K562 (cell line): ENCODE results near the gene USP8. TPM values are rescaled to one million over a fixed set of nuclear protein-coding genes. Genes with fewer than 3 reads are reported as not detected.
A peak's percentile ranks its signal among the peaks of the same experiment; 100 is the strongest.

Experiments
- BACH1 ChIP-seq: fragments of 200-800 bp; sonication (Bioruptor generic); IDR thresholded peaks from 2 replicates; pipeline ENCODE4 v1.6.1; 2016; ENCODE audit warnings: missing genetic modification characterization, missing compliant biosample characterization
- BCL6 ChIP-seq: fragments of 250-450 bp; sonication (Bioruptor Pico); IDR thresholded peaks from 2 replicates; pipeline ENCODE4 v1.4.0; 2020
- CC2D1A ChIP-seq: fragments of 450-650 bp; IDR thresholded peaks from 2 replicates; pipeline ENCODE4 v1.6.1; 2017; ENCODE audit warnings: mild to moderate bottlenecking
- HLTF ChIP-seq: fragments of 450-650 bp; IDR thresholded peaks from 2 replicates; pipeline ENCODE4 v1.6.1; 2016
- MAFF ChIP-seq: IDR thresholded peaks from 2 replicates; pipeline ENCODE4 v1.6.1; 2012; ENCODE audit warnings: low read length, improper control_type of control experiment
- MEF2D ChIP-seq: conservative IDR thresholded peaks from 2 replicates; pipeline ENCODE4 v1.6.1; 2016; ENCODE audit warnings: low read depth, missing genetic modification characterization, missing compliant biosample characterization
- NFIC ChIP-seq: fragments of 450-650 bp; IDR thresholded peaks from 2 replicates; pipeline ENCODE4 v1.6.1; 2017; ENCODE audit warnings: mild to moderate bottlenecking, inconsistent platforms
- PRMT5 ChIP-seq: sonication (generic); formaldehyde crosslinking; IDR thresholded peaks from 2 replicates; pipeline ENCODE4 v1.5.0; 2020; ENCODE audit warnings: missing genetic modification reagents
- RFX7 ChIP-seq: fragments of 250-450 bp; sonication (Bioruptor Pico); IDR thresholded peaks from 2 replicates; pipeline ENCODE4 v1.5.1; 2021; ENCODE audit warnings: mild to moderate bottlenecking
- SRSF7 ChIP-seq: fragments of 200-400 bp; formaldehyde crosslinking; optimal IDR thresholded peaks from 2 replicates; pipeline ENCODE3; 2017; ENCODE audit warnings: mild to moderate bottlenecking, low read depth, low read length
- TRIM24 ChIP-seq, 2 experiments: fragments of 450-650 bp; IDR thresholded peaks; 2 replicates each; pipeline ENCODE4 v1.6.1; 2016
- ZBTB40 ChIP-seq, 2 experiments: fragments of 450-650 bp in 1 of 2; sonication (generic) in 1 of 2; formaldehyde crosslinking in 1 of 2; IDR thresholded peaks; 2 replicates each; pipeline versions ENCODE4 v1.7.1 to v1.9.0; 2016 to 2022; ENCODE audit warnings: inconsistent platforms in 1 of 2, mild to moderate bottlenecking in 1 of 2, missing genetic modification reagents in 1 of 2
- ZNF407 ChIP-seq: fragments of 450-650 bp; IDR thresholded peaks from 2 replicates; pipeline ENCODE4 v1.6.1; 2016; ENCODE audit warnings: low read depth
- polyA plus RNA-seq, 8 experiments: library from polyadenylated mRNA; depleted of rRNA in 4 of 8; stranded (reverse) in 5 of 8; unstranded in 3 of 8; fragments of >200 nt; fragmentation: Nextera tagmentation in 2 of 8; fragmentation: Illumina TruSeq in 1 of 8; extraction: Ambion mirVana in 2 of 8; extraction: Trizol in 1 of 8; gene quantifications; 2 replicates each; pipeline versions ENCODE4 v1.2.1 to v1.2.3, GENCODE V29; 2011 to 2014; ENCODE audit warnings: inconsistent platforms in 1 of 8, missing spikeins in 1 of 8
- total RNA-seq, 7 experiments: library from RNA; depleted of rRNA in 6 of 7; stranded (reverse); fragments of >200 nt in 6 of 7; fragmentation: Illumina TruSeq in 2 of 7; extraction: Trizol in 2 of 7; gene quantifications; 2 replicates each; pipeline versions ENCODE4 v1.2.1 to v1.2.3, GENCODE V29; 2011 to 2021; ENCODE audit warnings: low replicate concordance in 1 of 7

The USP8 gene
- total and polyA plus RNA-seq, 9 of the 15 experiments (the other 6 are each of a cell fraction or from before 2014, with no cell fraction given) = 35.1 to 58.4 (median 46.1) TPM

GRCh38 chr15:50380089-50380488 lies 44.1 kb upstream of the USP8 start (continued):
- no peak for TF ChIP-seq ZBTB40 (IDR thresholded peaks at IDR 0.05)
- TF ChIP-seq ZBTB40 (CRISPR knock-in tag; IDR thresholded peaks at IDR 0.05) = no peak
- TF ChIP-seq PRMT5 (CRISPR knock-in tag) = no peak
- no peak for TF ChIP-seq BCL6 (CRISPR knock-in tag)
- peak; percentile 81 for TF ChIP-seq ZNF407
- no peak for TF ChIP-seq HLTF
- peak in 1 of 2 experiments; percentile 36; a peak in 1 of 4 replicates for TF ChIP-seq TRIM24 (IDR thresholded peaks at IDR 0.05)
- no peak for TF ChIP-seq SRSF7
- no peak for TF ChIP-seq RFX7 (CRISPR knock-in tag)
- TF ChIP-seq CC2D1A = no peak
- peak; percentile 36; the same call in 1 of the 2 replicates for TF ChIP-seq BACH1 (tag)
- TF ChIP-seq MAFF = peak; percentile 80; the same call in 1 of the 2 replicates
- no peak for TF ChIP-seq MEF2D (tag)
- peak; percentile 80 for TF ChIP-seq NFIC
